Activated naive CD8-positive, alpha-beta T cell (primary cell): ENCODE measurements around the gene NLK.
"Not testable (repeated sequence)": the region's sequence is repeated elsewhere in the genome, so short reads cannot be mapped to it uniquely, and the experiment has no call there.

Experiments used
- H3K27ac Mint-ChIP-seq: one replicate; pipeline ENCODE4 v1.8.0; 2021; ENCODE audit warnings: mixed read lengths
- H3K27me3 Mint-ChIP-seq: one replicate; pipeline ENCODE4 v1.8.0; 2021; ENCODE audit warnings: mixed read lengths
- H3K36me3 Mint-ChIP-seq: one replicate; pipeline ENCODE4 v1.8.0; 2021; ENCODE audit warnings: mixed read lengths
- H3K4me1 Mint-ChIP-seq: one replicate; pipeline ENCODE4 v1.8.0; 2021; ENCODE audit warnings: low read depth, mixed read lengths
- H3K4me3 Mint-ChIP-seq: one replicate; pipeline ENCODE4 v1.8.0; 2021; ENCODE audit warnings: mild to moderate bottlenecking, mixed read lengths
- H3K9me3 Mint-ChIP-seq: one replicate; pipeline ENCODE4 v1.8.0; 2021; ENCODE audit warnings: low read depth, mixed read lengths

Gene NLK

DNA sequence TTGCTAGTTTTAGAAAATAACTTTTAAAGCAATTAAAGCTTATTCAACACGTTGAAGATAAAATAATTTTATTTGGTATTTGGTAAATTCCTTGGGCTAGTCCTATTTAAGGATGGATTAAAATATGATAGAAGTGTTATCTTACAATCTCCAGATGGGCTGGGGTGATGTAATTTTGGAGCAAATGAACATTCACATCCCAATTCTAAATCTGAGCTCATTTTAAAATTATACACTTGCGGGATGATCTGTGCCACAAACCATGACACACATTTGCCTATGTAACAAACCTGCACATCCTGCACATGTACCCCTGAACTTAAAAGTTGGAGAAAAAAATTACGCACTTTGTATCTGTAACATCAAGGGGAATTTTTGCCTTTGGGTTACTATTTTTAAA, 31.5 kb downstream of the NLK start:
- no peak overlapping the region for H3K4me3 Mint-ChIP-seq
- H3K27me3 Mint-ChIP-seq, result no peaks in the 10 kb centered on the region
- peaks cover 11% of the 10 kb centered on the region for H3K36me3 Mint-ChIP-seq
- H3K9me3 Mint-ChIP-seq, result peaks cover 7% of the 10 kb centered on the region
- H3K27ac Mint-ChIP-seq, result no peak overlapping the region
- H3K4me1 Mint-ChIP-seq, result peaks cover 66% of the 10 kb centered on the region

GRCh38 chr17:28076144-28076543, 33.7 kb downstream of the NLK start:
- no peaks in the 10 kb centered on the region for H3K27me3 Mint-ChIP-seq
- H3K4me3 Mint-ChIP-seq, result no peak overlapping the region
- peaks cover 75% of the 10 kb centered on the region for H3K4me1 Mint-ChIP-seq
- H3K27ac Mint-ChIP-seq, result no peak overlapping the region
- H3K9me3 Mint-ChIP-seq, result peaks cover 3% of the 10 kb centered on the region
- peaks cover 14% of the 10 kb centered on the region for H3K36me3 Mint-ChIP-seq

- H3K4me1 Mint-ChIP-seq, result peaks cover 67% of the 10 kb centered on the region
These were observed 34.7 kb downstream of the NLK start for GRCh38 chr17:28077140-28077539.

GRCh38 chr17:28078341-28079229, 36.1 kb downstream of the NLK start:
- Mint-ChIP-seq H3K9me3 (peaks cover 3% of the 10 kb centered on the region), H3K27me3 (no peaks in the 10 kb centered on the region), H3K4me3 (no peak overlapping the region), H3K4me1 (peaks cover 64% of the 10 kb centered on the region), H3K27ac (no peak overlapping the region), H3K36me3 (peaks cover 12% of the 10 kb centered on the region)

More at GRCh38 chr17:28077140-28077539, 34.7 kb downstream of the NLK start:
- H3K27me3 Mint-ChIP-seq, H3K9me3 Mint-ChIP-seq, H3K4me3 Mint-ChIP-seq, H3K27ac Mint-ChIP-seq: not testable (repeated sequence)
- H3K36me3 Mint-ChIP-seq, result peaks cover 12% of the 10 kb centered on the region

DNA sequence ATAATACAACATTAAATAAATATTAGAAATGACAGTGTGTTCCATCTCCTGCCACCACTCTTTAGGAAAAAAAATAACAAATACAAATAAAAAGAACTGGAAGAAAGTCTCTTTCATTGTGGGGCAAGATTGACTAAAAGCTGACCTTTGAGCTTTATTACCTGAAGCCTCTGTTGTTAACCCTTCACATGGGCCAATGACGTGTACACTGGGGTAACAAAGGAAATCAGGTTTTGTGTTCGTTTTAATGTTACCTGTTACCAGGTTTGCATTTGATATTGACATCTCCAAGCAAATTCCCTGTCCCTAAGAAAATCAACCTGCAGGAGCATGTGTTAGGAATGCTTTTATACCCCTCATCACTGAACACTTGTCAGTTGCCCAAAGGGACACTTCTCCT, 39.0 kb downstream of the NLK start:
- no peak overlapping the region for H3K27ac Mint-ChIP-seq

GRCh38 chr17:28085766-28086165, 43.3 kb downstream of the NLK start:
- Mint-ChIP-seq H3K27me3 (no peaks in the 10 kb centered on the region), H3K9me3 (no peaks in the 10 kb centered on the region), H3K4me3 (no peak overlapping the region), H3K27ac (no peak overlapping the region), H3K36me3 (peaks cover 16% of the 10 kb centered on the region), H3K4me1 (peaks cover 30% of the 10 kb centered on the region)

More for the DNA sequence above, 39.0 kb downstream of the NLK start:
- no peak overlapping the region for H3K4me3 Mint-ChIP-seq
- H3K9me3 Mint-ChIP-seq, result peaks cover 3% of the 10 kb centered on the region
- H3K27me3 Mint-ChIP-seq, result no peaks in the 10 kb centered on the region
- peaks cover 49% of the 10 kb centered on the region for H3K4me1 Mint-ChIP-seq
- peaks cover 16% of the 10 kb centered on the region for H3K36me3 Mint-ChIP-seq

DNA sequence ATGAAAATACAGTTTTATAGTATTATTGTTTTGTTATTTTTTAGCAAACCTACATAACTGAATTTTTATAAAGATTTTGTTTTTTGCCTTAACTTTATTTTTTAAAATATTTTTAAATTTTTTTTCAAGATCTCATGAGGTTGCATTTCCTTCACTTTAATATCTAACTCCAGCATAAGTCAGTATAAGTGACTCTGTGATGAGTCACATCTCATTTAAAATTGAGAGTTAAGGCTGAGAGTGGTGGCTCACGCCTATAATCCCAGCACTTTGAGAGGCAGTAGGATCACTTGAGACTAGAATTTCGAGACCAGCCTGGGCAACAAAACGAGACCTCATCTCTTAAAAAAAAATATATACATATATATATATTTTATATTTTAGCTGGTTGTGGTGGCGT, 44.0 kb downstream of the NLK start:
- Mint-ChIP-seq H3K36me3 (peaks cover 18% of the 10 kb centered on the region), H3K9me3 (no peaks in the 10 kb centered on the region), H3K27me3 (no peaks in the 10 kb centered on the region), H3K27ac (no peak overlapping the region), H3K4me3 (no peak overlapping the region), H3K4me1 (peaks cover 30% of the 10 kb centered on the region)

GRCh38 chr17:28087743-28088142, 45.3 kb downstream of the NLK start:
- peaks cover 19% of the 10 kb centered on the region for H3K36me3 Mint-ChIP-seq
- no peaks in the 10 kb centered on the region for H3K9me3 Mint-ChIP-seq
- H3K4me1 Mint-ChIP-seq, result peaks cover 28% of the 10 kb centered on the region
- no peak overlapping the region for H3K27ac Mint-ChIP-seq
- H3K27me3 Mint-ChIP-seq, result no peaks in the 10 kb centered on the region
- H3K4me3 Mint-ChIP-seq, result no peak overlapping the region

DNA sequence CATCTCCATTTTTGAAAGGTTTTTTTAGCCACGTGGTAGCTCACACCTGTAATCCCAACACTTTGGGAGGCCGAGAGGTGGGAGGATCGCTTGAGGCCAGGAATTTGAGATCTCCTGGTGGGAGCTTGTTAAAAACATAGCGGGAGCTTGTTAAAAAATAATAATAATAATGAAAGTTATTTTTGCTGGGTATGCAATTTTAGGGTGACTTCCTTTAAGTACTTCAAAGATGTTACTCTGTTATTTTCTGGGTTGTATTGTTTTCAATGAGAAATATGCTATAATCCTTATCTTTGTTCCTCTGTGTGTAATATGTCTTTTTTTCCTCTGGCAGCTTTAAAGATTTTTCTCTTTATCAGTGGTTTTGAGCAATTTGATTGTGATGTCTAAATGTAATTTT, 48.1 kb downstream of the NLK start:
- Mint-ChIP-seq H3K27ac (no peak overlapping the region), H3K9me3 (no peaks in the 10 kb centered on the region), H3K27me3 (no peaks in the 10 kb centered on the region), H3K4me1 (peaks cover 18% of the 10 kb centered on the region), H3K36me3 (peaks cover 14% of the 10 kb centered on the region), H3K4me3 (no peak overlapping the region)

GRCh38 chr17:28092088-28092487, 49.6 kb downstream of the NLK start:
- H3K36me3 Mint-ChIP-seq, result peaks cover 14% of the 10 kb centered on the region
- H3K4me1 Mint-ChIP-seq, result peaks cover 13% of the 10 kb centered on the region
- no peak overlapping the region for H3K4me3 Mint-ChIP-seq
- no peak overlapping the region for H3K27ac Mint-ChIP-seq
- H3K9me3 Mint-ChIP-seq, result no peaks in the 10 kb centered on the region
- H3K27me3 Mint-ChIP-seq, result no peaks in the 10 kb centered on the region

GRCh38 chr17:28093999-28094716, 51.7 kb downstream of the NLK start:
- Mint-ChIP-seq H3K36me3 (peaks cover 8% of the 10 kb centered on the region), H3K4me1 (peaks cover 12% of the 10 kb centered on the region), H3K9me3 (no peaks in the 10 kb centered on the region), H3K27me3 (no peaks in the 10 kb centered on the region), H3K4me3 (no peak overlapping the region), H3K27ac (no peak overlapping the region)

DNA sequence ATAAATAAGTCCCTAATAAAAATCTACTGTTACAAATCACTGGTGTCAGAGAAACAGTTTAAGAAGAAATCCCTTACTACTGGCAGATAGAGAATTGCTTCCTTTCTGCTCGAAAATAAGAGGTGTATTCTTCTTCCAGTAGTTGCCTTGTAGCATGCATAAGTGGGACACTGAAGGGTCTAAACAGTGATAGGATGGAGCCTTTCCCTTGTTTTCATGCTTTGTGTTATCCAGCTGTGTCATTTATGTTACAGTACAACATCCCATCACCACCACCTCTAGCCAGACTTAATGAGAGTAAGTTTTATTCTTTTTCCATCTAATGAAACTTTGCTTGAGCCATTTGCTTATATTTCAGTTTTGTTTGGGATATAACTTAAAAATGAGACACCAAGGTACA, 54.3 kb downstream of the NLK start:
- H3K27ac Mint-ChIP-seq, result no peak overlapping the region
- H3K27me3 Mint-ChIP-seq, result no peaks in the 10 kb centered on the region
- peaks cover 3% of the 10 kb centered on the region for H3K36me3 Mint-ChIP-seq
- no peak overlapping the region for H3K4me3 Mint-ChIP-seq
- H3K9me3 Mint-ChIP-seq, result no peaks in the 10 kb centered on the region
- H3K4me1 Mint-ChIP-seq, result peaks cover under 1% of the 10 kb centered on the region

DNA sequence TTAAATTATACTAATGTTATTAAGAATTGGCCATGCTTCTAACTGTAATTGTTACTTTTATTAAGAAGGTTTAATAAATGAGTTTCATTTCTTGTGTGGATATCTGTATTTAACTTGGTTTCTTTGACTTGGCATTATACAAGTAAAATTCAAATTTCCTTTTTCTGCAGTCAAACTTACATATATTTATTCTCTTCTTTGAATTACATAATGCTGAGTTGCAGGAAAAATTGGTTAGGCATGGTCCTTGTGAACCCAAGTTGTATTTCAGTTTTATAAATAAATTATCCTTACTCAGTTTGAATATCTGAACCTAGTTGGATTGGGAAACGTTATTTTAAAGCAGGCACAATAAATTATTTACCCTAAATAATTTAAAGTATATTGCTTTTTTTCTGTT, 54.8 kb downstream of the NLK start:
- Mint-ChIP-seq H3K27me3 (no peaks in the 10 kb centered on the region), H3K4me3 (no peak overlapping the region), H3K27ac (no peak overlapping the region), H3K4me1 (no peaks in the 10 kb centered on the region), H3K9me3 (no peaks in the 10 kb centered on the region), H3K36me3 (peaks cover 3% of the 10 kb centered on the region)

DNA sequence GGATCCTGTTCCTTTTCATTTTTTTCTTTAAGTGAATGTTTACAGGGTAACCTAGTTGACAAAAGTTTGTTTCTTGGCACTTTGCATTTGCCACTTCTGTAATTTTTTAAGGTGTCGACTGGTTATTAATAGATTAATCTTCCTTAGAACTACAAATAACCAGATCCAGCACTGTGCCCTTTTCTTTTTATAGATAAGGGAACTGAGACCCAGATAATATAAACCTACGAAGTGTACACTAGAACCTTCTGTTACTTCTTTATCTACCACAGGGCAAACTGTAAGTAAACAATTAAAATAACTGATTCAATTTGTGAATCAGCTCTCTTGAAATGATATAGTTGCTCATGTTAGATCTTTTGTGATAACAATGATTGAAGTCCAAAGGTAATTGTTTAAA, 55.4 kb downstream of the NLK start:
- Mint-ChIP-seq H3K4me1 (no peaks in the 10 kb centered on the region), H3K27ac (no peak overlapping the region), H3K9me3 (no peaks in the 10 kb centered on the region), H3K36me3 (peaks cover 3% of the 10 kb centered on the region), H3K4me3 (no peak overlapping the region), H3K27me3 (no peaks in the 10 kb centered on the region)

- H3K4me3 Mint-ChIP-seq, H3K36me3 Mint-ChIP-seq, H3K9me3 Mint-ChIP-seq, H3K27ac Mint-ChIP-seq, H3K4me1 Mint-ChIP-seq, H3K27me3 Mint-ChIP-seq: not testable (repeated sequence)
These were observed 56.1 kb downstream of the NLK start for GRCh38 chr17:28098591-28098990.
